Right renal cortex interstitium (tissue), 3 donors: Measurements from ENCODE around the gene FYCO1. TPM values are rescaled to one million over a fixed set of nuclear protein-coding genes. Genes with fewer than 3 reads are reported as not detected.

Experiments
- DNase-seq, 3 donors: peaks; one replicate each; pipeline ENCODE4 v3.0.0-alpha.2; 2013; ENCODE audit warnings: low read depth in 3 of 3, low spot score in 2 of 3
- polyA plus RNA-seq, 3 donors: library from polyadenylated mRNA; unstranded; fragments of 120-200 nt; gene quantifications; one replicate each; pipeline ENCODE4 v1.2.1, GENCODE V29; 2013; ENCODE audit not compliant: insufficient read length in 3 of 3

Gene FYCO1
- polyA plus RNA-seq, 3 donors = 16.7 to 18.5 (median 18.5) TPM

- DNase-seq = no peak
Measured at GRCh38 chr3:45868650-45869049, 127.0 kb downstream of the FYCO1 start.

- DNase-seq = no peak
Measured at GRCh38 chr3:45868213-45868612, 127.4 kb downstream of the FYCO1 start.

Other genes with a start within 250 kb of the FYCO1 start
- under 1 TPM; 0.07 to 0.18 (median 0.12) TPM for gene SLC6A20, start 199.3 kb downstream of the FYCO1 start, polyA plus RNA-seq
- 10 to 100 TPM; 61.9 to 73.8 (median 71.6) TPM for gene LZTFL1, start 153.7 kb downstream of the FYCO1 start, polyA plus RNA-seq
- gene CCR9, start 109.3 kb downstream of the FYCO1 start, polyA plus RNA-seq = under 1 TPM in 2 of 3 donors, not detected in 1; 0.11 to 0.12 TPM
- gene CXCR6, start 52.4 kb downstream of the FYCO1 start, polyA plus RNA-seq = under 1 TPM; 0.19 to 0.28 (median 0.27) TPM
- gene XCR1, start 31.7 kb upstream of the FYCO1 start, polyA plus RNA-seq = under 1 TPM; 0.12 to 0.26 (median 0.18) TPM
- 1 to 10 TPM; 1.7 to 2.6 (median 2.4) TPM for gene CCR1, start 212.5 kb upstream of the FYCO1 start, polyA plus RNA-seq
- under 1 TPM in 2 of 3 donors, not detected in 1; 0.08 to 0.21 TPM for gene CCR3, start 246.6 kb upstream of the FYCO1 start, polyA plus RNA-seq